Measurements from ENCODE around the gene KRTAP19-6. TPM values are rescaled to one million over a fixed set of nuclear protein-coding genes. Genes with fewer than 3 reads are reported as not detected.

KRTAP19-6 gene
- total RNA-seq, 6 experiments from 2014 or later: not detected

DNA sequence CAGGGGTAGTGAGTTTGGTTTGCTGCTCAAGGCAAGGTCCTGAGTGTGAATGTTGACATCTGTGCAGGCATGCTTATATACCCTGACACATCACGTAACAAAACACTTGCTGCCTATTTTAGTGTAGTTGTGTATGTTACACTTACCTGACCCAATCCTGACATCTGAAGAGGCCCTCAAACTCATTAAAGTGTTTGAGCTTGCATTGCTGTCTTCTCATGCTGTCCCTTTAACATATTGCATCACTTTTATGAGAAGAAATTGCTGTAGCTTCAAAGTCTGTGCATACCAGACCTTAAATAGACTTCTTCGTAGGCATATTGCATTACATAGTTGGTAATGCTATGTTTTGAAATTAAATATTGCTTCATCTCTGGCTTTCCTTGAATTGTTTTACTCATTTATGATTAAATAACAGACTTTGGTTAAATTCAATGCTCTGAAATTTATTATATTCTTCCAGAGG, 49.7 kb downstream of the KRTAP19-6 start, which contains the start of gene KRTAP19-3:
Gene KRTAP19-3 (minus strand): TSS at position 51 of the 466 bp plus-strand sequence. CDS start 56 bp downstream, outside the sequence.
- DNase-seq (no peak), ATAC-seq (no peak)
- WGBS (ENCODE audit: insufficient coverage, low coverage, low lambda C conversion rate, missing lambda C conversion rate): 59% methylated on average over 2 of the region's 2 CpGs
- H3K27ac ChIP-seq: no peak within 1 kb of the TSS
- no peak within 1 kb of the TSS for H3K4me3 ChIP-seq
- H3K4me1 ChIP-seq: no peaks in the 10 kb centered on the region
- H3K9me3 ChIP-seq: no peaks in the 10 kb centered on the region
- no peak for TF ChIP-seq POLR2A (IDR thresholded peaks at IDR 0.05)
- TF ChIP-seq, protein P1, sequence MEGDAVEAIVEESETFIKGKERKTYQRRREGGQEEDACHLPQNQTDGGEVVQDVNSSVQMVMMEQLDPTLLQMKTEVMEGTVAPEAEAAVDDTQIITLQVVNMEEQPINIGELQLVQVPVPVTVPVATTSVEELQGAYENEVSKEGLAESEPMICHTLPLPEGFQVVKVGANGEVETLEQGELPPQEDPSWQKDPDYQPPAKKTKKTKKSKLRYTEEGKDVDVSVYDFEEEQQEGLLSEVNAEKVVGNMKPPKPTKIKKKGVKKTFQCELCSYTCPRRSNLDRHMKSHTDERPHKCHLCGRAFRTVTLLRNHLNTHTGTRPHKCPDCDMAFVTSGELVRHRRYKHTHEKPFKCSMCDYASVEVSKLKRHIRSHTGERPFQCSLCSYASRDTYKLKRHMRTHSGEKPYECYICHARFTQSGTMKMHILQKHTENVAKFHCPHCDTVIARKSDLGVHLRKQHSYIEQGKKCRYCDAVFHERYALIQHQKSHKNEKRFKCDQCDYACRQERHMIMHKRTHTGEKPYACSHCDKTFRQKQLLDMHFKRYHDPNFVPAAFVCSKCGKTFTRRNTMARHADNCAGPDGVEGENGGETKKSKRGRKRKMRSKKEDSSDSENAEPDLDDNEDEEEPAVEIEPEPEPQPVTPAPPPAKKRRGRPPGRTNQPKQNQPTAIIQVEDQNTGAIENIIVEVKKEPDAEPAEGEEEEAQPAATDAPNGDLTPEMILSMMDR (IDR thresholded peaks at IDR 0.05): no peak
- intact Hi-C loops (cut with DNase I): no loop called here
- H3K27me3 ChIP-seq: no peaks in the 10 kb centered on the region
- no peaks in the 10 kb centered on the region for H3K36me3 ChIP-seq

Small RNAs within 50 kb of the gene (small RNA-seq; reads per million reads assigned to genes)
- gene AP000567.1 (0 reads per million in 2 experiments), gene KRTAP19-10P (0 reads per million in 2 experiments), gene KRTAP19-11P (0 reads per million in 2 experiments), gene KRTAP19-9P (0 reads per million in 2 experiments), gene KRTAP22-2 (0 reads per million in 2 experiments)

Other genes starting within 250 kb of the KRTAP19-6 start
- gene KRTAP26-1, start 221.5 kb downstream of the KRTAP19-6 start, total RNA-seq: not detected
- not detected for gene KRTAP27-1, start 204.2 kb downstream of the KRTAP19-6 start, total RNA-seq
- gene KRTAP23-1, start 193.3 kb downstream of the KRTAP19-6 start, total RNA-seq: not detected
- not detected for gene KRTAP13-2, start 169.6 kb downstream of the KRTAP19-6 start, total RNA-seq
- gene KRTAP13-1, start 145.8 kb downstream of the KRTAP19-6 start, total RNA-seq: not detected
- gene KRTAP13-3, start 115.9 kb downstream of the KRTAP19-6 start, total RNA-seq: not detected
- not detected for gene KRTAP13-4, start 111.6 kb downstream of the KRTAP19-6 start, total RNA-seq
- not detected for gene KRTAP15-1, start 101.6 kb downstream of the KRTAP19-6 start, total RNA-seq
- gene KRTAP19-1, start 61.5 kb downstream of the KRTAP19-6 start, total RNA-seq: not detected
- not detected for gene KRTAP19-2, start 54.4 kb downstream of the KRTAP19-6 start, total RNA-seq
- gene KRTAP19-3, start 49.9 kb downstream of the KRTAP19-6 start, total RNA-seq: not detected
- gene KRTAP19-4, start 44.7 kb downstream of the KRTAP19-6 start, total RNA-seq: not detected
- gene KRTAP19-5, start 39.7 kb downstream of the KRTAP19-6 start, total RNA-seq: not detected
- gene KRTAP19-7, start 19.4 kb upstream of the KRTAP19-6 start, total RNA-seq: not detected
- not detected for gene KRTAP22-2, start 48.5 kb upstream of the KRTAP19-6 start, total RNA-seq
- gene KRTAP6-3, start 50.6 kb upstream of the KRTAP19-6 start, total RNA-seq: not detected
- not detected for gene KRTAP6-2, start 57.0 kb upstream of the KRTAP19-6 start, total RNA-seq
- not detected for gene KRTAP22-1, start 59.2 kb upstream of the KRTAP19-6 start, total RNA-seq
- not detected for gene KRTAP6-1, start 72.1 kb upstream of the KRTAP19-6 start, total RNA-seq
- not detected for gene KRTAP20-1, start 74.6 kb upstream of the KRTAP19-6 start, total RNA-seq
- not detected for gene KRTAP20-4, start 78.8 kb upstream of the KRTAP19-6 start, total RNA-seq
- gene KRTAP20-2, start 93.3 kb upstream of the KRTAP19-6 start, total RNA-seq: not detected
- not detected for gene KRTAP20-3, start 101.0 kb upstream of the KRTAP19-6 start, total RNA-seq
- not detected for gene KRTAP21-3, start 176.9 kb upstream of the KRTAP19-6 start, total RNA-seq
- gene KRTAP21-2, start 205.4 kb upstream of the KRTAP19-6 start, total RNA-seq: not detected
- not detected for gene KRTAP21-1, start 213.6 kb upstream of the KRTAP19-6 start, total RNA-seq

All from right lobe of liver (tissue), 6 donors.